Subcutaneous adipose tissue (tissue), 4 donors: ENCODE results near the gene APIP. TPM values are rescaled to one million over a fixed set of nuclear protein-coding genes. Genes with fewer than 3 reads are reported as not detected.

ENCODE experiments used
- total RNA-seq, 4 donors: library from RNA; depleted of rRNA; stranded (reverse); fragments of >200 nt; gene quantifications; one replicate each; pipeline ENCODE4 v1.1.0, GENCODE V29; 2016
- TF ChIP-seq, protein P1 (sequence below): fragments of 450-650 bp; IDR thresholded peaks from one replicate; pipeline ENCODE4 v1.5.1; 2016; ENCODE audit warnings: low read depth, mild to moderate bottlenecking, control low read depth, antibody characterized with exemption, moderate library complexity

APIP gene
- 10 to 100 TPM; 36.9 to 62.8 (median 50.7) TPM for total RNA-seq

- TF ChIP-seq, protein P1, sequence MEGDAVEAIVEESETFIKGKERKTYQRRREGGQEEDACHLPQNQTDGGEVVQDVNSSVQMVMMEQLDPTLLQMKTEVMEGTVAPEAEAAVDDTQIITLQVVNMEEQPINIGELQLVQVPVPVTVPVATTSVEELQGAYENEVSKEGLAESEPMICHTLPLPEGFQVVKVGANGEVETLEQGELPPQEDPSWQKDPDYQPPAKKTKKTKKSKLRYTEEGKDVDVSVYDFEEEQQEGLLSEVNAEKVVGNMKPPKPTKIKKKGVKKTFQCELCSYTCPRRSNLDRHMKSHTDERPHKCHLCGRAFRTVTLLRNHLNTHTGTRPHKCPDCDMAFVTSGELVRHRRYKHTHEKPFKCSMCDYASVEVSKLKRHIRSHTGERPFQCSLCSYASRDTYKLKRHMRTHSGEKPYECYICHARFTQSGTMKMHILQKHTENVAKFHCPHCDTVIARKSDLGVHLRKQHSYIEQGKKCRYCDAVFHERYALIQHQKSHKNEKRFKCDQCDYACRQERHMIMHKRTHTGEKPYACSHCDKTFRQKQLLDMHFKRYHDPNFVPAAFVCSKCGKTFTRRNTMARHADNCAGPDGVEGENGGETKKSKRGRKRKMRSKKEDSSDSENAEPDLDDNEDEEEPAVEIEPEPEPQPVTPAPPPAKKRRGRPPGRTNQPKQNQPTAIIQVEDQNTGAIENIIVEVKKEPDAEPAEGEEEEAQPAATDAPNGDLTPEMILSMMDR, result no peak
These were observed at the start of gene APIP, which contains the start of gene PDHX for GRCh38 chr11:34916015-34916842. TSS of gene APIP (minus strand) at chr11:34916379. CDS start at chr11:34916284, 95 bp downstream. TSS of gene PDHX (plus strand) at chr11:34916618. CDS start at chr11:34916656, 38 bp downstream.

DNA sequence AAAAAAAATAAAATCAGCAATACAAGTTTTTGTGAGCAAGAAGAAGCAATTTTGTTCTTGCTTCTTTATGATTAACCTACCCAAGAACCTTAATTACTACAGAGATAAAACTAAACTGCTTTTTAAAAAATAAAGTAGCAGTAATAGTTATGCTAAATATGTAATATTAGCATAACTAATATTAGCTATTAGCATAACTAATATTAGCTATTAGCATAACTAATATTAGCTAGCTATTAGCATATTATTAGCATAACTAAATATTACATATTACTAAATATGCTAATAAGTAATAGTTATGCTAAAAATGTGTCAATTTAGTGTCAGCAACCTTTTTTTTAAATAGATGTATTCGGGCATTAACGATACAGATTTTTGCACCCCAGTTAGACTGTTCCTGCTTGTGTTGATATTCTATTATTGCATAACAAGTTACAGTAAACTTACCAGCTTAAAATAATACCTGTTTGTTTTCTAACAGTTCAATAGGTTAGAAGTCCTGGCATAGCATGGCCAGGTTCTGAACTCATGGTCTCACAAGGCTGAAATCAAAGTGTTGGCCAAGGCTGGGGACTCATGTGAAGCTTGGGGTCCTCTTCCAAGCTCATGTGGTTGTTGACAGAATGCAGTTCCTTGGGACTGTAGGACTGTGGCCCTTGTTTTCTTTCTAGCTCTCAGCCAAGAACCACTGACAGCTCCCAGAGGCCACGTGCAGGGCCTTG, 48.6 kb upstream of the APIP start:
- TF ChIP-seq, protein P1, result no peak

- TF ChIP-seq, protein P1, result no peak
These were observed 47.2 kb upstream of the APIP start for GRCh38 chr11:34963351-34963750.

GRCh38 chr11:34962034-34962433, 45.9 kb upstream of the APIP start:
- TF ChIP-seq, protein P1, result no peak

DNA sequence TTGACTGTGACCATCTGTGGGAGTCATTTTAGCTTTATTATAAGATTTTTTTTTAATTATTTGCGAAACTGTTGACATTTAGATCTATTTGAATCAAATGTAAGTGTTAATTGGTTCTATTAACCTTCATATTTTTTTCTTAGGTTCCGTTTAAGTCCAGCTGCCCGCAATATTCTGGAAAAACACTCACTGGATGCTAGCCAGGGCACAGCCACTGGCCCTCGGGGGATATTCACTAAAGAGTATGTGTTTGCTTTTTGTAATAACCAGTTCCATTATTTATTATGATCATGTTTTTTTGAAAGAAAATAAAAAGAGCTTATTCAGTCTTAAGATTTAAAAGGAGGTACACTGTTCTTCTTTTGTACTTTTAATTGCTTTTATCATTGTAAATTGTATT, 44.1 kb upstream of the APIP start:
- TF ChIP-seq, protein P1, result no peak

DNA sequence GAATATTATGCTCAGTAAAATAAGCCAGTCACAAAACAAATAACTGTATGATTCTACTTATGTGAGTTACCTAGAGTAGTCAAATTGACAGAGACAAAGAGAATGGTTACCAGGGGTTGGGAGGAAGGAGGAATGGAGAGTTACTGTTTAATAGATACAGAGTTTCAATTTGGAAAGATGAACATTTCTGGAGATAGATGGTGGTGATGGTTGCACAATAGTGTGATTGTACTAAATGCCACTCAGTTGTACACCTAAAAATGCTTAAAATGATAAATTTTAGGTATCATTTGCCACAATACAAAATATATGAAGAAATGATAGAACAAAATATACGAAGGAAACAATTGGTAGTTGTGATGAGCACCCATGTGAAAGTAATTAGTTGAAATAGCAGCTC, 43.6 kb upstream of the APIP start:
- TF ChIP-seq, protein P1, result no peak

DNA sequence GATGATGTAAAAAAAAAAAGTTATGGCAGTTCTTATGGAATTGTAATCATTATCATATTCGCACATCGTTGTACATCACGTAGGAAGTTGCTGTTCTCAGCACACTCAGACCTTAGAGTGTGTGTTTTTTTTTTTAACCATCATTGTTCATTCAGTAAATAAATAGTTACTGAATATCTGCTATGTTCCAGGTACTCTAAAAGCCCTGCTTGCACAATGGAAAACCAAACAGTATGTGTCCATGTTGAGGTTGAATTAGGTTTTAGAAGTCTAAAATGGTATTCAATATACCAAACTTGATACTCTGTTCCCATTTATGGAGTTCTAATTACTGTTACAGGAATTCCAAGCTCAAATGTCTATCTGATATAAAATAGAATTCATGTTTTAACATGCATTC, 41.4 kb upstream of the APIP start:
- TF ChIP-seq, protein P1, result no peak
